HG02798 (cell line): ENCODE measurements around the gene ETHE1.

ENCODE experiments used
- ATAC-seq: cut with Tn5 transposase; IDR thresholded peaks from one replicate; pipeline ENCODE4 v1.9.1; 2021; ENCODE audit warnings: mild to moderate bottlenecking; ENCODE audit not compliant: unreplicated experiment, poor library complexity

Gene ETHE1

DNA sequence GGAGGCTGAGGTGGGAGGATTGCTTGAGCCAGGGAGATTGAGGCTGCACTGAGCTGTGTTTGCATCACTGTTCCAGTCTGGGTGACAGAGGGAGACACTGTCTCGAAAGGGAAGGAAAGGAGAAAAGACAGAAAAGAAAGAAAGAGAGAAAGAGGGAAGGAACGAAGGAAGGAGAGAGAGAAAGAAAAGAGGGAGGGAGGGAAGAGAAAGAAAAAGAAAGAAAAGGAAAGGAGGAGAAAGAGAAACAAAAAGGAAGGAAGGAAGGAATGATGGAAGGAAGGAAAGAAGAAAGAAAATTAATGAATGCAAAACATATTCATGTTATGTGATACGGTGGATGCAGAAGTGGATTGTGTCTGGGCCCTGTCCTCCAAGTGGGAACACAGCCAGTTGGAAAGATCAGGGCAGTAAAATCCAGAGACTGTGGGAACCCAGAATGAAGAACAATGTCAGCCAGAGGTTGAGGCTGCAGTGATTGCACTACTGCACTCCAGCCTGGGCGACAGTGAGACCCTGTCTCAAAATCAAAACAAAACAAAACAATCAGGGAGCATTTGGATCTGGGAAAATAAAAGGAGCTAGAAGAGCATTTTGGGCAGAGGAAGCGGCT, 28.7 kb downstream of the ETHE1 start:
- ATAC-seq, result no peak

DNA sequence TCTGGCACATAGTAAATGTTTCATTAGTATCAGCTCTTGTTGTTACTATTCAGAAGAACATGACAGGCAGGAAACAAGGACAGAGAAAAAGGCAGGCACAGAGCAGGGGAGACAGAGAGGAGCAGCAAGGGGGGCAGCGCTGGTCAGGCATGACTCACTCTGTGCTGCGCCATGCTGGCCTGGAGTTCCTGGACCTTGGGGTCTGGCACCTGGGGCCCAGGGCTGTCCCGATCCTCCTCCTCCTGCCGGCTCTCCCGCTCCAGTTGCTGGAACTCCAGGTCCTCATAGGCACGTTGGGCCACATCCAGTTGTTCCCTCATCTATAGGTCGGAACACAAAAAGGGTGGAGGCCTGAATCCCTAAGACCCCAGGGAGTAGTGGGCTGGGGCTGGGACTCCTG, 30.0 kb downstream of the ETHE1 start:
- no peak for ATAC-seq

DNA sequence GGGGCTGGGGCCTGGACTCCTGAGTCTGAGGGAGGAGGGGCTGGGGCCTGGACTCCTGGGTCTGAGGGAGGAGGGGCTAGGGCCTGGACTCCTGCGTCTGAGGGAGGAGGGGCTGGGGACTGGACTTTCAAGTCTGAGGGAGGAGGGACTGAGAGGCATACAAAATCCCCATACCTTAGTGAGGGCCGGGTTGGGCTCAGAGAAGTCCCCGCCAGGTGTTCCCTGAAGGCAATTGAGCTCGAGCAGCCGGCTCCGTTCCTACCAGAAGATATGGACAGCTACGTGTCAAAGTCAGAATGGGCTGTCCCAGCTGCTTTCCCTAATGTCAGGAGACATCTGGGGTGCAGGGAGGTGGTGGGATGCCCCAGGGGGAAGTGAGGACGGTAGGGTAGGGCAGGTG, 31.9 kb downstream of the ETHE1 start:
- ATAC-seq, result no peak

DNA sequence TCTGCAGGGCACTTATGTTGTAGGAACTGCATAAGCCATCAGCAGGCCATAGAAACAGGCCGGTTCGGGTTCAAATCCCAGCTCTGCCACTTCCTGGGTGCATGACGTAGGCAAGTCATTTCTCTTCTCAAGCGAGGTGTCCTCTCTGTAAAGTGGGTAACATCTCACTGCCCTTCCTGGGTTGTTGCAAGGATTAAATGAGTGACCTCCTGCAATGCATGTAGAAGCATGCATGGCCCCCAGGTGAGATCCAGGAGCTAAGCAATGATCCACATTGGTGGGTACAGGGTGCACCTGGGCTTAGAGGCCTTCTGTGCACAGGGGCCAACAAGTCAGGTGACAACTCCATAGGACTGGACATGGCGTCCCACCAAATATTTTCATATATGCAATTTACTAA, 36.2 kb downstream of the ETHE1 start:
- no peak for ATAC-seq

DNA sequence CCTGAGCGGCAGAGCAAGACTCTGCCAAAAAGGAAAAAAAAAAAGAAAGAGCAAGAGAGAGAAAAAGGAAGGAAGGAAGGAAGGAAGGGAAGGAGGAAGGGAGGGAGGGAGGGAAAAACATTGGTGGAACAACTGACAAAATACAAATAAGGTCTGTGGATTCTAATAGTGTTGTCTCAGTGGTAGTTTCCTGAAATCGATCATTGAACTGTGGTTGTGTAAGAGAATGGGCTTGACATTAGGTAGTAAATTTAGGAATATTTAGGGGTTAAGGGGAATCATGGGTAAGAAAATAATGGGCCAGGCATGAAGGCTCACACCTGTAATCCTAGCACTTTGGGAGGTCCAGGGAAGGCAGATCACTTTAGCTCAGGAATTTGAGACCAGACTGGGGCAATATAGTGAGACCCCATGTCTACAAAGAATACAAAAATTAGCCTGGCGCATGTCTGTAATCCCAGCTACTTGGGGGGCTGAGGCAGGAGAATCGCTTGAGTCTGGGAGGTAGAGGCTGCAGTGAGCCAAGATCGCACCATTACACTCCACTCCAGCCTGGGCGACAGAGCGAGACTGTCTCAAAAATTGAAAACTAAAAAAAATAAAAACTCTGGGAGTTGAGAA, 36.9 kb downstream of the ETHE1 start:
- ATAC-seq, result no peak

DNA sequence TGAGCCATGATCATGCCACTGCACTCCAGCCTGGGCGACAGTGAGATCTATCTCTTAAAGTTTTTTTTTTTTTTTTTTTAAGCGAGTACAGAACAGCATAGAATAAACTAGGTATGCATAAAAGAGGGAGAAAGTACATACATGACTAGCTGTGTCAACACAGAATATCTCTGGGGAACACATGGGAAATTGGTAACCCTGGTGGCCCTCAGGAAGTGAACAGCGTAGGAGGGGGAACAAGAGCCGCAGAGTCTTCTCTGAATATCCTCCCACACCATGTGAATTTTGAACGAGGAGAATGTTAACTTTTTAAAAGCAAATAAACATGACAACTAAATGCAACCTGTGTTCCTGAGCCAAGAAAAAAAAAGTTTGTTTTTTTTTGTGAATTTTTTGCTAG, 37.7 kb downstream of the ETHE1 start:
- ATAC-seq, result no peak

DNA sequence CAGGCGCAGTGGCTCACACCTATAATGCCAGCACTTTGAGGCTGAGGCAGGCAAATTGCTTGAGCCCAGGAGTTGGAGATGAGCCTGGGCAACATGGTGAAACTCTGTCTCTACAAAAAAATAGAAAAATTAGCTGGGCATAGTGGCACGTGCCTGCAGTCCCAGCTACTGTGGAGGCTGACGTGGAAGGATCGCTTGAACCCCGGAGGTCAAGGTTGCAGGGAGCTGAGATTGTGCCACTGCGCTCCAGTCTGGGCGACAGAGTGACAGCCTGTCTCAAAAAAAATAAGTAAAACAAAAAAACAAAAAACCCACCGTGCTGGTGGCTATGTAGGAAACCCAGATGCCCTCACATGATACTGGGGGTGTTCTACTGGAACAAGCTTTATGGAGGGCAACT, 38.8 kb downstream of the ETHE1 start:
- ATAC-seq, result no peak

DNA sequence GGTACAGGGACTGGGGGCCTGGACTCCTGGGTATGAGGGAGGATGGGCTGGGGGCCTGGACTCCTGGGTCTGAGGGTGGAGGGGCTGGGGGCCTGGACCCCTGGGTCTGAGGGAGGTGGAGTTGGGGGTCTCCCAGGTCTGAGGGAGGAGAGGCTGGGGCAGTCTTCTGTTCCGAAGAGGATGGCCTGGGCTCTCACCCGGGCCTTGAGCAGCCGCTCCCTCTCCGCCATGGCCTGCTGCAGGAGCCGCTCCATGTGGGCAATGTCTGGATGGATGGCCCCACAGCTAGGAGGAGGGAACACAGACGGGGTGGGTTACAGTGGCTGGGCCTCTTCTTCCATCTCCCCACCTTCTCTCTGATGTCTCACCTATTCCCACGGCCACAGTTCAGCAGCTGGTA, 40.6 kb downstream of the ETHE1 start:
- ATAC-seq, result no peak

DNA sequence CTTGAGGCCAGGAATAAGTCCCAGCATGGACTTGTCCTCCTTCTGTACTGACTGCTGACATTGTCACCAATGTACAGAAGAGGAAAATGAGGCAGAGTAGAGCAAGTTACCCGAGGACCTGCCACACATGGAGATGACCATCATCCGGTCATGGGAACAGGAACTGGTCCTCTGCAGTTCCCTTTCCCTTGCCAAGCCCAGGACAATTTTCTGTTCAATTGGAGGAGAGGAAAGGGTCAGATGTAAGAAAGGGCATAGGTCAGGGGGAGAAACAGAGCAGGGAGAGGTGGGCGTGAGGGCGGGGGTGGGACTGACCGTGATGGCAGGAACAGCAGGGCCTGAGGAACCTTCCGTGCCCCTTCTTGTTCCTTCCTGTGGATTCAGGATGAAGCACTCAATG, 41.0 kb downstream of the ETHE1 start:
- no peak for ATAC-seq

DNA sequence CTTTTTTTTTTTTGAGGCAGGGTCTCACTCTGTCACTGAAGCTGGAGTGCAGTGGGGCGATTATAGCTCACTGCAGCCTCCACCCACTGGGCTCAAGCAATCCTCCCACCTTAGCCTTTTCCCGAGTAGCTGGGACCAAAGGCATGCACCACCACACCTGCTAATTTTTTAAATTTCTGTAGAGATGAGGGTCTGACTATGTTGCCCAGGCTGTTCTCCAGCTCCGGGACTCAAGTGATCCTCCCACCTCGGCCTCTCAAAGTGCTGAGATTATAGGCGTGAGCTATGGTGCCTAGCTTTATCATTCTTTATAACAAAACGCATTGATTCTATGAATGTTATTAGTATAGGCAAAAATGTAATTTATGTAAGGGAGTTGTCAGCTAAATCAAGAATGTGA, 43.7 kb downstream of the ETHE1 start:
- no peak for ATAC-seq

DNA sequence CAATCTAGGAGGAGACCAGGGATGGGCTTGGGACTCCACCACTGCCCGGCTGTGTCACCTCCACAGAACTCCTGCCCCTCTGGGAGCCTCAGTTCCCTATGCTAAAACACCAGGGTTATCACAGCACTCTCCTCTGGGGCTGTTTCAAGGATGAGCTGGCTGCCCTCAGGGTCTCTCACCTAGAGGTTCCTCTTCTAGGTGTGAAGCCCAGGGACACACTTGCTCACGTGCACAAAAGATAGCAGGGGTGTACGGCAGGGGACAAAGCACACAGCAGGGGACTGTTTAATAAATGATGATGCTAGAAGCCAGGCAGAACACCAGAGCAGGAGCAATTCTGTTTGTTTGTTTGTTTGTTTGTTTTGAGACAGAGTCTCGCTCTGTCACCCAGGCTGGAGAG, 44.8 kb downstream of the ETHE1 start:
- no peak for ATAC-seq

DNA sequence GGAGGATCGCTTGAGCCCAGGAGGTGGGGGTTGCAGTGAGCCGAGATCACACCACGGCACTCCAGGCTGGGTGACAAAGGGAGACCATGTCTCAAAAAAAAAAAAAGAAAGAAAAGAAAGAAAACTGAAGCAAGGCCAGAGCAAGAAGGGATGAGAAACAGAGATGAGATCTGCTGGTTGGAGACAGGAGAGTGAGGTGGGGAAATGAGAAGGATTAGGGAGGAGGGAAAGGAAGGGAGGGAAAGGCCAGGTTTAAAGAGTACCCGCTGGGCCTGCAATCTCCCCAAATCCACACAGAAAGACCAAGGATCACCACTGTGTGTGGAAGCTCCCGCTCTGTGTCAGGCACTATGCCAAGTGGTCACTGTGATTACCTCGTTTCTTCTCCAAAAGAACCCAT, 45.3 kb downstream of the ETHE1 start:
- ATAC-seq, result no peak

DNA sequence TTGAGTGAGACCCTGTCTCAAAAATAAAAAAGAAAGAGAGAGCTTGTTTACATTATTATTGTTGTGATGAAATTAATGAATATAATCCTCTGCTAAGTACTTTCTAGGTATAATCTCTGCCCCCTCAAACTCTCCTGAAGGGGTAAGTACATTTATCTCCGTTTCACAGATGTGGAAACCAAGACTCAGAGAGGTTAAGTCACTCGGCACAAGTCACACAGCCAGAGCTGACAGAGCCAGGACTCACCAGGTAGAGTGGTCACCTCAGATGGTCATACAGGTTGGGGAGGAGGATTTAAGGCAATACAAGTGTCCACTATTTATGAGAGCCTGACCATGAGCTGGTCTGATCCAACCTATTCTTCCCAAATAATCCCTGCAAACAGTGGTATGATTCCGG, 46.4 kb downstream of the ETHE1 start:
- ATAC-seq, result no peak

DNA sequence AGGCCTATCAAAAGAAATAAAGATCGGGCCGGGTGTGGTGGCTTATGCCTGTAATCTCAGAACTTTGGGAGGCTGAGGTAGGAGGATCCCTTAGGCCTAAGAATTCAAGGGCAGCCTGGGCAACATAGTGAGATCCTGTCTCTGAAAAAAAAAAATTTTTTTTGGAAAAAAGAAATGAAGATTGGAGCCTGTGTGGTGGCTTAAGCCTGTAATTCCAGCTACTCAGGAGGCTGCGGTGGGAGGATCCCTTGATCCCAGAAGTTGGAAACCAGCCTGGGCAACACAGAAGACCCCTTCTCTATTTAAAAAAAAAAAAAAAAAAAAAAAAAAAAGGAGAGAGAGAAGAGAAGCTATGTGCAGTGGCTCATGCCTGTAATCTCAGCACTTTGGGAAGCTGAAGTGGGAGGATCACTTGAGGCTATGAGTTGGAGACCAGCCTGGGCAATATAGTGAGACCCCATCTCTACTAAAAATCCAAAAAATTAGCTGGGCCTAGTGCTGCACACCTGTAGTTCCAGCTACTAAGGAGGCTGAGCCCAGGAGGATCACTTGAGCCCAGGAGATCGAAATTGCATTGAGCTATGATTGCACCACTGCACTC, 46.9 kb downstream of the ETHE1 start:
- ATAC-seq, result no peak

DNA sequence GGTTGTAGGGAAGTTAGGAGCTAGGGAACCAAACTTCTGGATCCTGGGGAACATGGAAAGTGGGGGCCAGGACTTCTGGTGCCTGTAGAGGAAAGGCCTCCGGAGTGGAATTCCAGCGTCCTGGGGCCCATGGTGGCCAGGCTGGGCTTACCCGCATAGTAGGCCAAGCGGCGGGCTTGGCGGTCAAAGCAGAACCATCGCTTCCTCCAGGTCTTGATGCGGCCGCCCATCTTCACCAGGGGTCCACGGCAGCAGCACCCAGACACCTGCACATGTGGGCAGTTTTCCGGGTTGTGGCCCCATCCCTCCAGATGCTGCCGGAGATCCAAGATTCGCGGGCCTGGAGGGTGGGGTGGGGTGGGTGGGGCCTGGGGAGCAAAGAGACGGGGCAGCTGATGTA, 47.8 kb downstream of the ETHE1 start:
- no peak for ATAC-seq

DNA sequence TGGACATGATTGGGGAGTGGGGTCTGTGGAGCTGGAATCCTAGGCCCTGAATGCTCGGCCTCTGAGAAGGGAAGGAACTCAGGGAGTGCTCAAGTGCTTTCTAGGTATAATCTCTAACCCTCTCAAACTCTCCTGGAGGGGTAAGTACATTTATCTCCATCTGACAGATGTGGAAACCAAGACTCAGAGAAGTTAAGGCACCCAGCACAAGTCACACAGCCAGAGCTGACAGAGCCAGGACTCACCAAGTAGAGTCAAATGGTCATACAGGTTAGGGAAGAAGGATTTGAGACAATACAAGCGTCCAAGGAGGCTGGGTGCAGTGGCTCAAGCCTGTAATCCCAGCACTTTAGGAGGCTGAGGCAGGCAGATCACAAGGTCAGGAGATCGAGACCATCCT, 48.7 kb downstream of the ETHE1 start:
- ATAC-seq, result no peak

DNA sequence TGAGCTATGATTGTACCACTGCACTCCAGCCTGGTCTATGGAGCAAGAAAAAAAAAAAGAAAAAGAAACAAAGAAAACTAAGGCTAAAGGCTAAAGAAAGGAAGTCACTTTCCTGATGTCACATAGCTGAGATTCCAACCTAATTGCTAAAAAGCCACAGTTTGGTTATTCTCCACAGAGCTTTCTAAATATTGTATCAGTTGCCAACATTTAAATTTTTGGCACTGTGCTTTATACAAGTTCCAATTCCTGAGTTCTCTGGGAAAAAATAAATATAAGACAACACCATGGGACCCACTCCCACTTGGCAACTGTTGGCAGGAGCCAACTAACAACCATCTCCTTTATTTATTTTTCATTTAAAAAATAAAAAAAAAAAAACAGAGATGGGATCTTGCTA, 50.4 kb downstream of the ETHE1 start:
- ATAC-seq, result no peak

DNA sequence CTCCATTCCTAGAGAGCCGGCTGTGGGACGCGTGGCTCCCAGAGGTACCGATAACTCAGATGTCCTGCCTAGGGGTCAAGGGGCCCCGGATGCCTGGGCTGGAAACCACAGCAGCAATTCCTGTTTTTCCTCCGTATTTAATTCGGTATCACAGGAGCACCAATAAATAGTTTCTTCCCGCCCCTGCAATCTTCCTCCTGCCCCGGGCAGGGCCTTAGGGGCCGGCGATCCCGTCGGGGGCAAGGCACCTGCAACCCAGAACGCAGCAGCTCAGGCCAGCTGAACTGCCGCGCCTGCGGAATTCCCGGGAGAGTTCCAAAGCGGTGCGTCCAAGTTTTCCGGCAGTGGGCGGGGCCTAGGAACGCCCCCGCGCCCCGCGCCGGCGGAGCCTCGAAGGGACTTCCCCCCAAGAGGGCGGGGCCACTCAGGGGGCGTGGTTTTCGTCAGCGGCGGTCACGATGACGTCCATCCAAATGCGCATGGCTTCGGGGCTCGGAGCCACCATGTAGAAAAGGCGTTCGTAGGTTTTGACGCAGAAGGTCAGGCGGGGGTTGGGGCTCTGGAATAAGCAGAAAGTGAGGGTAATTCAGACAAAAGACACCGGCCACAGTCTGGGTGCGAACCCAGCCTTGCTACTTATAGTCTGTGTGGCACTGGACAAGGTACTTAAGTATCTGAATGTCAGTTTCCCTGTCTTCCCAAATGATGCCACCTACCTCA, 51.9 kb downstream of the ETHE1 start:
- ATAC-seq, result peak; percentile 75

DNA sequence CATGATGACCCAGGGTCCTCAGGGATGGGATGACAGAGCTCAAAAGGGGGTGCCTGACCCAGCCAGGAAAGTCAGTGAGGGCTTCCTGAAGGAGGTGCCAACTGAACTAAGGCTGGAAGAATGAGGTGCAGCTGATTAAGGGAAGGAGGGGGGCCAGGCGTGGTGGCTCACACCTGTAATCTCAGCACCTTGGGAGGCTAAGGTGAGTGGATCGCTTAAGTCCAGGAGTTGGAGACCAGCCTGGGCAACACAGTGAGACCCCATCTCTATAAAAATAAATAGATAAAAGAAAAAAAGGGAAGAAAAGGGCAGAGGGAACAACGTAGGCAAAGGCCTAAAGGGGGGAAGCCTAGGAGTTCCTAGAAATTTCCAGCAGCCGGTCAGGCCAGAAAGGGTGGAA, 52.5 kb downstream of the ETHE1 start:
- no peak for ATAC-seq

DNA sequence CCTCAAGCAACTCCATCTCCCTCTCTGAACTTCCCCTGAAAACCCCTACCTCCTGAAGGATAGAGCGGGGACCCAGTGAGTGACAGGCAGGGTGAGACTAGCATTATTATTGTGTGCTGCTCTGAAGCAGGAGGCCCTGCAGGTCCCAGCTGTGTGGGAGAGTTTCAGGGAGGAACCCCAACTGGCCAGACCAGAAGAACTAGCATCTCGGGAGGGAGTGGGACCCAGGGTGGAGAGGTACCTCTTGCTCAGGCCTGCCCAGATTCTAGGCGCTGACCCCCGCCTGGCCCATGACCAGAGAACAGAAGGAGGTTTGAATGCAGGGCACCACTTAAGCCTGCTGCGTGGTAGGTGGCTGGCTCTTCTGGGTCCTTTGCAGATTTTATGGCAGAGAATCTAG, 55.9 kb downstream of the ETHE1 start:
- no peak for ATAC-seq

DNA sequence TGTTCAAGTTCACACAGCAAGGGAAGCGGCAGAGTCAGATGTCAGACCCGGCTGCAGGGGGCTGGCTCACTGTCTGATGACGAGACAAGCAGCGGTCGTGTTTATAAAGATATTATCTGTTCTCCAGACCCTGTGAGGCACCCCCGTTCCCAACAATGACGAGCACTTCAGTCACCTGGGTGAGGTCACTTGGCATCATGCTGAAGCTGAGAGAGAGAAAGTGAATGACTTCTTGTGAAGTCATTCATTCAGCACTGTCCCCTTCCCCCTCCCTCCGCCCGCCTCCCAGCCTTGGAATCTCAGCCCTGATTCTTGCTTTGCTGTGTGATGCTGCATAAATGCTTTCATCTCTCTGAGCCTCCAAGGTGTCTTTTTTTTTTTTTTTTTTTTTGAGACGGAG, 56.7 kb downstream of the ETHE1 start:
- no peak for ATAC-seq

DNA sequence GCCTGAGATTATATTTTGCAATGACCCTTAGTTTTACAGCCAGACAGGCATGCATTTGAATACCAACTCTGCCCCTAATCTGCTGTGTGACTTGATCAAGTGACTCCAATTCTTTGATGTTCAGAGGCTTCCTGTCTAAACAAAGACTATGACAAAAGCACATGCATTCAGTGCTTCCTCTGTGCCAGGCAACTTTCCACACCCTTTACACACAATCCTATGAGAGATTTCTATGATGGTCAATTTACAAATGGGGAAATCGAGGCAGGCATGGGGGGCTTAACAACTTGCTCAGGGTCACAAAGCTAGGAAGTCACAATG, 57.9 kb downstream of the ETHE1 start:
- ATAC-seq, result no peak
